ENCODE results near the gene KIF3A. TPM values are rescaled to one million over a fixed set of nuclear protein-coding genes. Genes with fewer than 3 reads are reported as not detected.

KIF3A gene
- total RNA-seq, 1 donor = 12.7 TPM

- no peaks in the 10 kb centered on the region for H3K27me3 ChIP-seq (ENCODE audit: insufficient read depth, low read length)
- no peaks in the 10 kb centered on the region for H3K36me3 ChIP-seq (ENCODE audit: insufficient read depth, low read length)
- H4K20me1 ChIP-seq (ENCODE audit: insufficient read depth, low read length) = no peaks in the 10 kb centered on the region
- peak; percentile 20 for TF ChIP-seq CTCF (IDR thresholded peaks at IDR 0.05; ENCODE audit: extremely low read depth, low read depth, low read length)
- peak overlapping the region; percentile 62 for H2AFZ ChIP-seq (ENCODE audit: low read length)
- peak; percentile 80 for DNase-seq (ENCODE audit: insufficient read length, low spot score, missing footprints)
- H3K9me3 ChIP-seq (ENCODE audit: low read depth, low read length) = no peaks in the 10 kb centered on the region
- H3K27ac ChIP-seq (ENCODE audit: low read depth, low read length) = no peak overlapping the region
- H3K4me1 ChIP-seq (ENCODE audit: insufficient read depth, low read length) = peaks cover 8% of the 10 kb centered on the region
- H3K4me3 ChIP-seq (ENCODE audit: insufficient read depth, low read length) = no peak overlapping the region
- H3K4me2 ChIP-seq (ENCODE audit: insufficient read depth, low read length) = peak overlapping the region; percentile 18
- no peaks in the 10 kb centered on the region for H3K79me2 ChIP-seq (ENCODE audit: insufficient read depth, low read length)
Measured at GRCh38 chr5:132661231-132662003, 75.9 kb downstream of the KIF3A start.

GRCh38 chr5:132659598-132660493 is 77.5 kb downstream of the KIF3A start:
- no peaks in the 10 kb centered on the region for H3K79me2 ChIP-seq (ENCODE audit: insufficient read depth, low read length)
- H3K4me3 ChIP-seq (ENCODE audit: insufficient read depth, low read length) = no peak overlapping the region
- H3K27ac ChIP-seq (ENCODE audit: low read depth, low read length) = no peak overlapping the region
- H3K4me1 ChIP-seq (ENCODE audit: insufficient read depth, low read length) = peaks cover 10% of the 10 kb centered on the region
- H3K36me3 ChIP-seq (ENCODE audit: insufficient read depth, low read length) = no peaks in the 10 kb centered on the region
- no peak overlapping the region for H3K4me2 ChIP-seq (ENCODE audit: insufficient read depth, low read length)
- no peak overlapping the region for H2AFZ ChIP-seq (ENCODE audit: low read length)
- no peaks in the 10 kb centered on the region for H3K9me3 ChIP-seq (ENCODE audit: low read depth, low read length)
- TF ChIP-seq CTCF (IDR thresholded peaks at IDR 0.05; ENCODE audit: extremely low read depth, low read depth, low read length) = no peak
- H3K27me3 ChIP-seq (ENCODE audit: insufficient read depth, low read length) = peaks cover 6% of the 10 kb centered on the region
- H4K20me1 ChIP-seq (ENCODE audit: insufficient read depth, low read length) = no peaks in the 10 kb centered on the region
- no peak for DNase-seq (ENCODE audit: insufficient read length, low spot score, missing footprints)

GRCh38 chr5:132658381-132659302 is 78.7 kb downstream of the KIF3A start:
- no peak for TF ChIP-seq CTCF (IDR thresholded peaks at IDR 0.05; ENCODE audit: extremely low read depth, low read depth, low read length)
- peaks cover 10% of the 10 kb centered on the region for H3K4me1 ChIP-seq (ENCODE audit: insufficient read depth, low read length)
- peak; percentile 78 for DNase-seq (ENCODE audit: insufficient read length, low spot score, missing footprints)
- H4K20me1 ChIP-seq (ENCODE audit: insufficient read depth, low read length) = no peaks in the 10 kb centered on the region
- H3K27me3 ChIP-seq (ENCODE audit: insufficient read depth, low read length) = peaks cover 14% of the 10 kb centered on the region
- no peak overlapping the region for H3K4me2 ChIP-seq (ENCODE audit: insufficient read depth, low read length)
- H3K4me3 ChIP-seq (ENCODE audit: insufficient read depth, low read length) = no peak overlapping the region
- H3K9me3 ChIP-seq (ENCODE audit: low read depth, low read length) = no peaks in the 10 kb centered on the region
- H3K27ac ChIP-seq (ENCODE audit: low read depth, low read length) = no peak overlapping the region
- no peaks in the 10 kb centered on the region for H3K79me2 ChIP-seq (ENCODE audit: insufficient read depth, low read length)
- H3K36me3 ChIP-seq (ENCODE audit: insufficient read depth, low read length) = no peaks in the 10 kb centered on the region
- no peak overlapping the region for H2AFZ ChIP-seq (ENCODE audit: low read length)

Measured in osteoblast (primary cell).